GM12873 (cell line): ENCODE results near the gene PDE3B.

Experiments used
- CTCF ChIP-seq: IDR thresholded peaks from 2 replicates; pipeline ENCODE4 v1.5.1; 2012; ENCODE audit warnings: low read depth, mild to moderate bottlenecking, moderate library complexity, low read length, control low read depth; ENCODE audit not compliant: insufficient read depth; ENCODE audit errors: missing control alignments

PDE3B gene

GRCh38 chr11:14656536-14657457 lies 13.2 kb downstream of the PDE3B start:
- no peak for TF ChIP-seq CTCF

DNA sequence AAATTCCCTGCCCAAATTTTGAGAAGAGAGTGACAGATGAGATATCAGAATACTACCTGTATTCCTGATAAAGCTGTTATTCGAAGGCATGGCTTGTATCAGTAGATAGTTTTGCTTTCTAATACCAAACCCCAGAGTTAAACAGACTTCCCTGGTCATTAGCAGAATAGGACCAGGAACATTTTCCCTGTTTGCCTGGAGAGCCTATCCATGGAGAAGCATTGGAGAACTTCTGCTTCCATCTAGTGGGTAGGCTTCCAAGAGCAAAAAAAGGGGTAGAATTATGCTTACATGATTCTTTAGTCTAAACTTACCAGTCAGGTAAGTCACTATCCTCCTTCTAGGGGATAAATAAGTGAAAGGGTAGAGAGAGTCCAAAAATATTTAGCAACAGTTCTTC lies 14.2 kb downstream of the PDE3B start:
- TF ChIP-seq CTCF: no peak

- TF ChIP-seq CTCF: no peak
These were observed 25.2 kb downstream of the PDE3B start for GRCh38 chr11:14668731-14669301.

- TF ChIP-seq CTCF: no peak
These were observed 25.9 kb downstream of the PDE3B start for GRCh38 chr11:14669499-14669898.

DNA sequence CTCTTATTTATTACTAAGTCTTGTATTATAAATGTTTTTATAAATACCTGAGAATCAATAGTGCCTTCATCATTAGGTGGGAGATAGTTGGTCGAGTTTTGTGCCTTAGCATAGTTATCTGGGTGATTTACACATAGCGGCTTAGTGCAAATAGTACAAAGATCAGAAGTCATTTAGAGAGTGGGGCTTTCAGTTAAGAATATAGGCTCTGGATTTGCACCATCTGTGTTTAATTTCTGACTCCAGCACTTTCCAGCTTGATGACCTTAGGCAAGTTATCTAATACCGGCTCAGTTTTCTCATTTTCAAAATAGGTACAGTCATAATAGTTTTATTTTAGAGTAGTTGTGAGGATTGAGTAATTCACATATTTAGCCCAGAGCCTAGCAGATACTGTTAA lies 26.4 kb downstream of the PDE3B start:
- TF ChIP-seq CTCF: no peak

DNA sequence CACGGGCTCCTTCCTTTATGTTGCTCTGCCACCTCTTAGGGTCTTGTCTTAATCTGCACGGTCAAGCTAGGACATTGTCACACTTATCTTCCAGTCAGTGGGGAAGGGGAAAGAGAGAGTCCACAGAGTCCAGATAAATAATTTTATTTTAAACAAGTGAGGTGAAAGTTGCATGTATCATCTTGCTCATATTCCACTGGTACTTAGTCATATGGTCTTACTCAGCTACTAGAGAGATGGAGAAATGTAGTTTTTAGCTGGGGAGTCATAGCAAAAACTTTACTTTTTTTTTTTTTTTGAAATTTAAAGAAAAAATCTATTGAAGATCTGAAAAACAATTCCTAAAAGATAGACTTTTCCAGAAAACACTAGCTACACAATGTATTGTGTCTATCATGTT lies 29.0 kb downstream of the PDE3B start:
- TF ChIP-seq CTCF: no peak

DNA sequence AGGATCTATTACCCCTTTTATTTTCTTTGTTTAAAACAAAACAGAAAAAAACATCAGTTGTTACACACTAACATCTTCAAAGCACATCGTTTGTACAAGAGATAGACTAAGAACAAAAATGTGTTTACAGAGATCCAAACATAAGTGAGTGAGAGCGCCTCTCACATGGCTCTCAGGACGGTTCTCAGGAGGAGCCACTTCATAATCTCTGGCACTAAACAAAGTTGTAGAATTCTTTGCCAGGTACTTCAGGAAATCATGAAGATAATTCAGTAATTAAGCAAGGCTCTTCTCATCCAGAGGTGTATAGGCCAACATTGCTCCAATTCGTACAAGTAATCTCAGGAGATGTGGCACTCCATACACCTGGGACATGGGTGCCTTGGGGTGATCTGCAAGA lies 29.8 kb downstream of the PDE3B start:
- TF ChIP-seq CTCF: no peak
